ENCODE measurements around the gene ZBTB16.

Gene ZBTB16

GRCh38 chr11:114288136-114288535 is 228.6 kb downstream of the ZBTB16 start:
- Histone ChIP-seq H3K9ac (ENCODE audit: low read length) (no peak overlapping the region), H3F3A (ENCODE audit: insufficient read depth, low read length) (no peaks in the 10 kb centered on the region), H3K4me1 (ENCODE audit: low read length) (no peaks in the 10 kb centered on the region), H3K4me2 (ENCODE audit: low read depth, low read length) (no peak overlapping the region), H3K4me3 (ENCODE audit: low read length) (no peak overlapping the region), H3K9me2 (replicated peaks; ENCODE audit: insufficient read depth, low read length) (no peaks in the 10 kb centered on the region), H3K9me3 (replicated peaks; ENCODE audit: insufficient read depth, low read length) (no peaks in the 10 kb centered on the region), H2AFZ (ENCODE audit: low read length) (no peak overlapping the region), H3K79me2 (ENCODE audit: low read length) (no peaks in the 10 kb centered on the region), H3K27me3 (replicated peaks; ENCODE audit: insufficient read depth, low read length) (no peaks in the 10 kb centered on the region), H3K27ac (ENCODE audit: low read length) (no peak overlapping the region), H3K36me3 (replicated peaks; ENCODE audit: insufficient read depth, low read length) (no peaks in the 10 kb centered on the region), H4K20me1 (ENCODE audit: insufficient read depth, low read length) (no peaks in the 10 kb centered on the region)
- no peak for TF ChIP-seq EZH2 (optimal IDR thresholded peaks at IDR 0.05; ENCODE audit: low read depth, low read length)
- TF ChIP-seq, protein P1, sequence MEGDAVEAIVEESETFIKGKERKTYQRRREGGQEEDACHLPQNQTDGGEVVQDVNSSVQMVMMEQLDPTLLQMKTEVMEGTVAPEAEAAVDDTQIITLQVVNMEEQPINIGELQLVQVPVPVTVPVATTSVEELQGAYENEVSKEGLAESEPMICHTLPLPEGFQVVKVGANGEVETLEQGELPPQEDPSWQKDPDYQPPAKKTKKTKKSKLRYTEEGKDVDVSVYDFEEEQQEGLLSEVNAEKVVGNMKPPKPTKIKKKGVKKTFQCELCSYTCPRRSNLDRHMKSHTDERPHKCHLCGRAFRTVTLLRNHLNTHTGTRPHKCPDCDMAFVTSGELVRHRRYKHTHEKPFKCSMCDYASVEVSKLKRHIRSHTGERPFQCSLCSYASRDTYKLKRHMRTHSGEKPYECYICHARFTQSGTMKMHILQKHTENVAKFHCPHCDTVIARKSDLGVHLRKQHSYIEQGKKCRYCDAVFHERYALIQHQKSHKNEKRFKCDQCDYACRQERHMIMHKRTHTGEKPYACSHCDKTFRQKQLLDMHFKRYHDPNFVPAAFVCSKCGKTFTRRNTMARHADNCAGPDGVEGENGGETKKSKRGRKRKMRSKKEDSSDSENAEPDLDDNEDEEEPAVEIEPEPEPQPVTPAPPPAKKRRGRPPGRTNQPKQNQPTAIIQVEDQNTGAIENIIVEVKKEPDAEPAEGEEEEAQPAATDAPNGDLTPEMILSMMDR (IDR thresholded peaks at IDR 0.05; ENCODE audit: low read length), result no peak
- TF ChIP-seq EZH2phosphoT487 (IDR thresholded peaks at IDR 0.05; ENCODE audit: low read length), result no peak
- no peak for DNase-seq

DNA sequence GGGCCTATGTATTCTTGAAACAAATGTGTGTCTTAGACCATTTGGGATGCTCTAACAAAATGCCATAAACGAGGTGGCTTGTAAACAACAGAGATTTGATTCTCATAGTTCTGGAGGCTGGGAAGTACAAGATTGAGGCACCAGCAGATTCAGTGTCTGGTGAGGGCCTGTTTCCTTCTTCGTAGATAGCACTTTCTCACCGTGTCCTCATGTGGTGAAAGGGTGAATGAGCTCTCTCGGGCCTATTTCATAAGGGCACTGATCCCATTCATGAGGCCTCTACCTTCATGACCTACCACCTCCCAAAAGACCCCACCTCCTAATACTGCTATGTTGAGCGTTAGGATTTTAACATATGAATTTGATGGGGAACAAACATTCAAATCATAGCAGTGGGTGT is 230.3 kb downstream of the ZBTB16 start:
- no peak overlapping the region for H3K27ac ChIP-seq (ENCODE audit: low read length)
- no peak for DNase-seq
- H3K4me3 ChIP-seq (ENCODE audit: low read length), result no peak overlapping the region
- no peaks in the 10 kb centered on the region for H3K36me3 ChIP-seq (replicated peaks; ENCODE audit: insufficient read depth, low read length)
- TF ChIP-seq, protein P1 (IDR thresholded peaks at IDR 0.05; ENCODE audit: low read length), result no peak
- TF ChIP-seq EZH2 (optimal IDR thresholded peaks at IDR 0.05; ENCODE audit: low read depth, low read length), result no peak
- no peak for TF ChIP-seq EZH2phosphoT487 (IDR thresholded peaks at IDR 0.05; ENCODE audit: low read length)
- no peaks in the 10 kb centered on the region for H3K79me2 ChIP-seq (ENCODE audit: low read length)
- H3K27me3 ChIP-seq (replicated peaks; ENCODE audit: insufficient read depth, low read length), result no peaks in the 10 kb centered on the region
- H3K9me3 ChIP-seq (replicated peaks; ENCODE audit: insufficient read depth, low read length), result no peaks in the 10 kb centered on the region
- no peaks in the 10 kb centered on the region for H3F3A ChIP-seq (ENCODE audit: insufficient read depth, low read length)
- H3K9me2 ChIP-seq (replicated peaks; ENCODE audit: insufficient read depth, low read length), result no peaks in the 10 kb centered on the region
- no peaks in the 10 kb centered on the region for H4K20me1 ChIP-seq (ENCODE audit: insufficient read depth, low read length)
- H2AFZ ChIP-seq (ENCODE audit: low read length), result no peak overlapping the region
- H3K4me2 ChIP-seq (ENCODE audit: low read depth, low read length), result no peak overlapping the region
- H3K4me1 ChIP-seq (ENCODE audit: low read length), result no peaks in the 10 kb centered on the region
- H3K9ac ChIP-seq (ENCODE audit: low read length), result no peak overlapping the region

DNA sequence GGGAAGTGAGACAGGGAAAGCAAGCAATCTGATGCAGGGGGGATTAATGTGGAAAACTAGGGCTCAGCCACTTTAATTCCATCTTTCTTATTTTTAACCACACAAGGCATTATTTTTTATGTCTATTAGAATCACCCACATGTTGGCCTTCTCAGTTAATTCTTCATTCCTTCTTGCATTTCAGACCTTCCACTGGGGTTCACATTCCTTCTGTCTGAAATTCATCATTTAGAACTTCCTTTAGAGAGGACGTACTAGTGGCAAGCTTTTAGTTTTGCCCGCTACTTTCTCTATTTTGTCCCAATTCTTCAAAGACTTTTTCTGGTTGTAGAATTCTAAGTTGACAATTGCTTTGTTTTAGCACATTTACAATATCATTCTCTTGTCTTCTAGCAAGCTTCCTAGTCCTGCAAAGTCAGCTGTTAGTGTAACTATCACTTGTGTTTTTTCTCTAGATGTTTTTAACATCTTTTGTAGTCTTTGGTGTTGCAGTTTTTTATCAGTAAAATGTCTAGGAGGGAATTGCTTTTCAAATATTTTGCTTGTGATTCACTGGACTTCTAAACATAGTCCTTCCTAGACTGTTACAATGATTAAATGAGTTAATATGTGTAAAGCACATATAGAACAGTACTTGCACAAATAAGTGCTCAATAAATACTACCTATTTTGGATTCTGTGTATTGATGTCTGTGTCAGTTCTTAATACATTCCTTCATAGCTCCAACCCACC is 231.2 kb downstream of the ZBTB16 start:
- Histone ChIP-seq H3K27ac (ENCODE audit: low read length) (no peak overlapping the region), H3K4me1 (ENCODE audit: low read length) (no peaks in the 10 kb centered on the region), H3K27me3 (replicated peaks; ENCODE audit: insufficient read depth, low read length) (no peaks in the 10 kb centered on the region), H3K79me2 (ENCODE audit: low read length) (no peaks in the 10 kb centered on the region), H3K9ac (ENCODE audit: low read length) (no peak overlapping the region), H3K36me3 (replicated peaks; ENCODE audit: insufficient read depth, low read length) (no peaks in the 10 kb centered on the region), H3K4me2 (ENCODE audit: low read depth, low read length) (peak overlapping the region; percentile 62), H2AFZ (ENCODE audit: low read length) (no peak overlapping the region), H3K9me3 (replicated peaks; ENCODE audit: insufficient read depth, low read length) (no peaks in the 10 kb centered on the region), H3K4me3 (ENCODE audit: low read length) (no peak overlapping the region), H3K9me2 (replicated peaks; ENCODE audit: insufficient read depth, low read length) (no peaks in the 10 kb centered on the region), H3F3A (ENCODE audit: insufficient read depth, low read length) (no peaks in the 10 kb centered on the region), H4K20me1 (ENCODE audit: insufficient read depth, low read length) (no peaks in the 10 kb centered on the region)
- TF ChIP-seq EZH2phosphoT487 (IDR thresholded peaks at IDR 0.05; ENCODE audit: low read length), result no peak
- DNase-seq, result no peak

DNA sequence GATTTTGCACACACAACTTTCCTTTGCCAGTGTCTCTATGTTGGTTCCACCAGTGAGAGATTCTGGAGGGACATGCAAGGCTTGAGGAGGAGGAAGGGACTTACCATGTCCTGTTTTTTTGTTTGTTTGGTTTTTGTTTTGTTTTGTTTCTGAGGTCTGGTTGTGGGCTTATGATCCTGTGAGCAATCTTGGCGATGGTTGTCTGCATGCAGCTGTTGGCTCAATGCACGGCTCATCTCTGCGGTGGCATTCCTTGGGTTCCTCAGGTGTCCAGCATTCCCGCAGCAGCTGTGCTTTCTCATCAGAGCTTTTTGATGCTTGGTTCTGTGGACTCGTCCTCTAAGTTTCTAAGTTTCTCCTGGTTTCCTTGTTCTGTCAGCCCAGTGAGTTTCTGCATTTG is 231.9 kb downstream of the ZBTB16 start:
- H3K36me3 ChIP-seq (replicated peaks; ENCODE audit: insufficient read depth, low read length), result no peaks in the 10 kb centered on the region
- peak; percentile 18 for DNase-seq
- no peak overlapping the region for H3K9ac ChIP-seq (ENCODE audit: low read length)
- H3K4me3 ChIP-seq (ENCODE audit: low read length), result peak overlapping the region; percentile 38; the same call in 1 of the 2 replicates
- H3K9me2 ChIP-seq (replicated peaks; ENCODE audit: insufficient read depth, low read length), result no peaks in the 10 kb centered on the region
- no peaks in the 10 kb centered on the region for H3F3A ChIP-seq (ENCODE audit: insufficient read depth, low read length)
- H3K27ac ChIP-seq (ENCODE audit: low read length), result no peak overlapping the region
- H3K4me2 ChIP-seq (ENCODE audit: low read depth, low read length), result peak overlapping the region; percentile 62
- H4K20me1 ChIP-seq (ENCODE audit: insufficient read depth, low read length), result no peaks in the 10 kb centered on the region
- H3K9me3 ChIP-seq (replicated peaks; ENCODE audit: insufficient read depth, low read length), result no peaks in the 10 kb centered on the region
- no peaks in the 10 kb centered on the region for H3K4me1 ChIP-seq (ENCODE audit: low read length)
- no peaks in the 10 kb centered on the region for H3K79me2 ChIP-seq (ENCODE audit: low read length)
- TF ChIP-seq, protein P1 (IDR thresholded peaks at IDR 0.05; ENCODE audit: low read length), result no peak
- TF ChIP-seq EZH2phosphoT487 (IDR thresholded peaks at IDR 0.05; ENCODE audit: low read length) (no peak), EZH2 (optimal IDR thresholded peaks at IDR 0.05; ENCODE audit: low read depth, low read length) (no peak)
- no peaks in the 10 kb centered on the region for H3K27me3 ChIP-seq (replicated peaks; ENCODE audit: insufficient read depth, low read length)
- peak overlapping the region; percentile 44 for H2AFZ ChIP-seq (ENCODE audit: low read length)

All from MM.1S (cell line).